Astrocyte (in vitro differentiated cells and primary cell): Measurements from ENCODE around the gene CMTR1. TPM values are rescaled to one million over a fixed set of nuclear protein-coding genes. Genes with fewer than 3 reads are reported as not detected.

ENCODE experiments used
- DNase-seq: peaks from one replicate; pipeline ENCODE4 v3.0.0-alpha.2; 2010; ENCODE audit warnings: low read depth
- FAIRE-seq: peaks from 2 replicates; lab custom pipeline; 2011; peaks lifted over from hg19 to GRCh38; lab: Jason Lieb, UNC
- H2AFZ ChIP-seq: 2 replicates; pipeline ENCODE4 v1.6.0; 2012; ENCODE audit warnings: low read depth, low read length, inconsistent platforms
- H3K27ac ChIP-seq: 2 replicates; pipeline ENCODE4 v1.5.1; 2011; ENCODE audit warnings: low read depth, low read length, inconsistent platforms
- H3K27me3 ChIP-seq: 2 replicates; pipeline ENCODE4 v1.6.0; 2011; ENCODE audit warnings: low read length, inconsistent platforms; ENCODE audit not compliant: insufficient read depth
- H3K36me3 ChIP-seq: 2 replicates; pipeline ENCODE4 v1.5.1; 2011; ENCODE audit warnings: low read length, inconsistent platforms; ENCODE audit not compliant: insufficient read depth
- H3K4me1 ChIP-seq: 2 replicates; pipeline ENCODE4 v1.5.1; 2011; ENCODE audit warnings: low read length, inconsistent platforms; ENCODE audit not compliant: insufficient read depth
- H3K4me2 ChIP-seq: 2 replicates; pipeline ENCODE4 v1.6.0; 2012; ENCODE audit warnings: low read length, inconsistent platforms
- H3K4me3 ChIP-seq: 2 replicates; pipeline ENCODE4 v1.5.1; 2011; ENCODE audit warnings: low read depth, mild to moderate bottlenecking, low read length, inconsistent platforms; ENCODE audit not compliant: insufficient read depth
- H3K79me2 ChIP-seq: 2 replicates; pipeline ENCODE4 v1.6.0; 2012; ENCODE audit warnings: mild to moderate bottlenecking, low read length, inconsistent platforms; ENCODE audit not compliant: insufficient read depth
- H3K9ac ChIP-seq: 2 replicates; pipeline ENCODE4 v1.6.0; 2012; ENCODE audit warnings: mild to moderate bottlenecking, low read length, inconsistent platforms
- H3K9me3 ChIP-seq: 2 replicates; pipeline ENCODE4 v1.5.1; 2012; ENCODE audit warnings: low read depth, mild to moderate bottlenecking, low read length, inconsistent platforms; ENCODE audit not compliant: insufficient read depth
- H4K20me1 ChIP-seq: 2 replicates; pipeline ENCODE4 v1.6.0; 2012; ENCODE audit warnings: low read length, inconsistent platforms; ENCODE audit not compliant: insufficient read depth
- H3K27ac Mint-ChIP-seq: one replicate; pipeline ENCODE4 v1.8.0; 2021; ENCODE audit warnings: mild to moderate bottlenecking, mixed read lengths; ENCODE audit not compliant: unreplicated experiment
- H3K27me3 Mint-ChIP-seq: one replicate; pipeline ENCODE4 v1.8.0; 2021; ENCODE audit warnings: low read depth, mixed read lengths; ENCODE audit not compliant: unreplicated experiment
- H3K36me3 Mint-ChIP-seq: one replicate; pipeline ENCODE4 v1.8.0; 2021; ENCODE audit warnings: low read depth, mixed read lengths; ENCODE audit not compliant: unreplicated experiment
- H3K4me1 Mint-ChIP-seq: one replicate; pipeline ENCODE4 v1.8.0; 2021; ENCODE audit warnings: low read depth, mixed read lengths; ENCODE audit not compliant: unreplicated experiment
- H3K4me3 Mint-ChIP-seq: one replicate; pipeline ENCODE4 v1.8.0; 2021; ENCODE audit warnings: mild to moderate bottlenecking, moderate library complexity, mixed read lengths; ENCODE audit not compliant: unreplicated experiment
- H3K9me3 Mint-ChIP-seq: one replicate; pipeline ENCODE4 v1.8.0; 2021; ENCODE audit warnings: mild to moderate bottlenecking, mixed read lengths; ENCODE audit not compliant: unreplicated experiment
- CTCF ChIP-seq: IDR thresholded peaks from 2 replicates; pipeline ENCODE4 v1.5.1; 2011; ENCODE audit warnings: low read depth, mild to moderate bottlenecking, inconsistent platforms, low read length, moderate library complexity; ENCODE audit not compliant: insufficient read depth
- EZH2 ChIP-seq: IDR thresholded peaks from 2 replicates; pipeline ENCODE4 v1.6.1; 2012; ENCODE audit warnings: mild to moderate bottlenecking, low read length, inconsistent platforms; ENCODE audit not compliant: insufficient read depth
- total RNA-seq: library from RNA; stranded (reverse); gene quantifications from 2 replicates; pipeline ENCODE4 v1.2.1, GENCODE V29; 2021

CMTR1 gene
- total RNA-seq, 1 donor from 2014 or later, result 44.1 TPM

- no peaks in the 10 kb centered on the region for H3K36me3 Mint-ChIP-seq
- no peak overlapping the region for H3K27ac ChIP-seq
- peaks cover 4% of the 10 kb centered on the region for H3K9me3 Mint-ChIP-seq
- H3K9ac ChIP-seq, result no peak overlapping the region
- H3K27me3 ChIP-seq, result peaks cover 26% of the 10 kb centered on the region
- H3K79me2 ChIP-seq, result no peaks in the 10 kb centered on the region
- peaks cover 10% of the 10 kb centered on the region for H3K4me1 ChIP-seq
- TF ChIP-seq CTCF (no peak), EZH2 (no peak)
- no peak for DNase-seq
- no peaks in the 10 kb centered on the region for H4K20me1 ChIP-seq
- no peak overlapping the region for H2AFZ ChIP-seq
- no peak overlapping the region for H3K4me3 Mint-ChIP-seq
- H3K9me3 ChIP-seq, result no peaks in the 10 kb centered on the region
- H3K36me3 ChIP-seq, result no peaks in the 10 kb centered on the region
- H3K27ac Mint-ChIP-seq, result no peak overlapping the region
- peaks cover 53% of the 10 kb centered on the region for H3K27me3 Mint-ChIP-seq
- no peak overlapping the region for H3K4me3 ChIP-seq
- no peak overlapping the region for H3K4me2 ChIP-seq
- peaks cover 14% of the 10 kb centered on the region for H3K4me1 Mint-ChIP-seq
- FAIRE-seq, result no peak
Observed at GRCh38 chr6:37511201-37511600, 78.2 kb downstream of the CMTR1 start.

- H3K79me2 ChIP-seq, result no peaks in the 10 kb centered on the region
- H2AFZ ChIP-seq, result no peak overlapping the region
- no peak overlapping the region for H3K4me3 Mint-ChIP-seq
- no peaks in the 10 kb centered on the region for H3K9me3 ChIP-seq
- H3K4me2 ChIP-seq, result no peak overlapping the region
- DNase-seq (no peak), FAIRE-seq (no peak)
- H3K4me1 ChIP-seq, result peaks cover 10% of the 10 kb centered on the region
- H3K27ac Mint-ChIP-seq, result no peak overlapping the region
- peaks cover 14% of the 10 kb centered on the region for H3K4me1 Mint-ChIP-seq
- peaks cover 51% of the 10 kb centered on the region for H3K27me3 Mint-ChIP-seq
- no peak overlapping the region for H3K9ac ChIP-seq
- peak; percentile 41 for TF ChIP-seq EZH2
- no peak for TF ChIP-seq CTCF
- no peak overlapping the region for H3K27ac ChIP-seq
- no peaks in the 10 kb centered on the region for H4K20me1 ChIP-seq
- peaks cover 26% of the 10 kb centered on the region for H3K27me3 ChIP-seq
- H3K4me3 ChIP-seq, result no peak overlapping the region
- H3K36me3 ChIP-seq, result no peaks in the 10 kb centered on the region
- H3K36me3 Mint-ChIP-seq, result no peaks in the 10 kb centered on the region
- H3K9me3 Mint-ChIP-seq, result peaks cover 4% of the 10 kb centered on the region
Observed at GRCh38 chr6:37511910-37512399, 78.9 kb downstream of the CMTR1 start.

- no peak for DNase-seq
- TF ChIP-seq EZH2 (no peak), CTCF (no peak)
- Mint-ChIP-seq H3K27ac (no peak overlapping the region), H3K27me3 (peaks cover 54% of the 10 kb centered on the region), H3K36me3 (no peaks in the 10 kb centered on the region), H3K4me3 (peak overlapping the region; percentile 20), H3K4me1 (peaks cover 14% of the 10 kb centered on the region), H3K9me3 (peaks cover 4% of the 10 kb centered on the region)
- Histone ChIP-seq H3K36me3 (no peaks in the 10 kb centered on the region), H3K4me3 (no peak overlapping the region), H3K4me2 (no peak overlapping the region), H3K27me3 (peaks cover 26% of the 10 kb centered on the region), H2AFZ (no peak overlapping the region), H4K20me1 (no peaks in the 10 kb centered on the region), H3K79me2 (no peaks in the 10 kb centered on the region), H3K4me1 (peaks cover 10% of the 10 kb centered on the region), H3K27ac (no peak overlapping the region), H3K9me3 (no peaks in the 10 kb centered on the region), H3K9ac (no peak overlapping the region)
- FAIRE-seq, result no peak
Observed at GRCh38 chr6:37512400-37513011, 79.5 kb downstream of the CMTR1 start.
